GM23338 (cell line): Measurements from ENCODE around the gene PTPN6.

Source experiments
- CREB1 ChIP-seq: fragments of 250-450 bp; sonication (Bioruptor Pico); IDR thresholded peaks from 2 replicates; pipeline ENCODE4 v1.5.0; 2020; ENCODE audit warnings: low read depth, mild to moderate bottlenecking, moderate library complexity
- ETS1 ChIP-seq: IDR thresholded peaks from 2 replicates; pipeline ENCODE4 v1.6.1; 2016; ENCODE audit warnings: antibody characterized with exemption
- EZH2 ChIP-seq: fragments of 200-600 bp; sonication (generic); IDR thresholded peaks from one replicate; pipeline ENCODE4 v1.8.0; 2017; ENCODE audit warnings: antibody characterized with exemption, mild to moderate bottlenecking, low read depth; ENCODE audit not compliant: unreplicated experiment
- EZH2phosphoT487 ChIP-seq: fragments of 200-600 bp; sonication (generic); IDR thresholded peaks from one replicate; pipeline ENCODE4 v1.8.1; 2018; ENCODE audit warnings: antibody characterized with exemption; ENCODE audit not compliant: unreplicated experiment
- JUNB ChIP-seq: IDR thresholded peaks from one replicate; pipeline ENCODE4 v1.6.1; 2016; ENCODE audit warnings: antibody characterized with exemption; ENCODE audit not compliant: unreplicated experiment
- POLR2AphosphoS5 ChIP-seq: IDR thresholded peaks from 2 replicates; pipeline ENCODE4 v1.6.1; 2016; ENCODE audit warnings: antibody characterized with exemption, low read depth
- STAT1 ChIP-seq: IDR thresholded peaks from one replicate; pipeline ENCODE4 v1.6.1; 2016; ENCODE audit warnings: antibody characterized with exemption; ENCODE audit not compliant: unreplicated experiment
- ZNF114 ChIP-seq: fragments of 250-450 bp; sonication (Bioruptor Pico); IDR thresholded peaks from 2 replicates; pipeline ENCODE4 v1.5.0; 2020; ENCODE audit warnings: mild to moderate bottlenecking, moderate library complexity
- ZNF331 ChIP-seq: fragments of 250-450 bp; sonication (Bioruptor Pico); IDR thresholded peaks from 2 replicates; pipeline ENCODE4 v1.5.0; 2020; ENCODE audit warnings: low read depth, mild to moderate bottlenecking, moderate library complexity
- TF ChIP-seq, protein P1 (sequence below), 2 experiments: fragments of 200-600 bp in 1 of 2; sonication (generic) in 1 of 2; conservative IDR thresholded peaks; 2 replicates each; pipeline versions ENCODE4 v1.5.1 to v1.6.1; 2016 to 2017; ENCODE audit warnings: antibody characterized with exemption in 2 of 2, low read depth in 2 of 2, mild to moderate bottlenecking in 2 of 2, moderate library complexity in 1 of 2
- TF ChIP-seq, protein P2 (sequence below): IDR thresholded peaks from one replicate; pipeline ENCODE4 v1.6.1; 2018; ENCODE audit warnings: antibody characterized with exemption; ENCODE audit not compliant: unreplicated experiment

DNA sequence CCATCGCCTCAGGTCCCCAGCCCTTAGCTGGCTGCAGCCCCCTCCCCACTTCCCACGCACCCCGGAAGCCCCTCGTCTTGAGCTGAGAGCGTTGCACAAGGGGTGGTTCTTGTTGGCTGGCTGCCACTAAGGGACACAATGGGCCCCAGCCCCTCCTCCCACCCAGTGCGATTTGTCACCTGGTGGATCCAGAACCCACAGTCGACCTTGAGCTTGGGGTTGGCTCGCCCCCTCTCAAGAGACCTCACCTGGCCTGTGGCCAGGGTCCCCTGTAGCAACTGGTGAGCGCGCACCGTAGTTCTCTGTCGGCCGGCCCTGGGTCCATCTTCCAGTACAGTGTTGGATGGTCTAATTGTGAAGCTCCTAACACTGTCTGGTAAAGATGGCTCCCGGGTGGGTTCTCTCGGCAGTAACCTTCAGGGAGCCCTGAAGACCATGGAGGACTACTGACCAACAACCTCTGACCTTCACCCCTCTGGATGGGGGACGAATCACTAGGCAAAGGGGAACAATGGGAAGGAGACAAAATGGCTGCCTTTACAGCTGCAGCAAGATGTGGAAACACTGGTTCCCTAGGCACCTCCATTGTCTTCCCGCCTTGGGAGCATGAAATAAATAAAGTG lies 12.7 kb downstream of the PTPN6 start:
- TF ChIP-seq, protein P1, sequence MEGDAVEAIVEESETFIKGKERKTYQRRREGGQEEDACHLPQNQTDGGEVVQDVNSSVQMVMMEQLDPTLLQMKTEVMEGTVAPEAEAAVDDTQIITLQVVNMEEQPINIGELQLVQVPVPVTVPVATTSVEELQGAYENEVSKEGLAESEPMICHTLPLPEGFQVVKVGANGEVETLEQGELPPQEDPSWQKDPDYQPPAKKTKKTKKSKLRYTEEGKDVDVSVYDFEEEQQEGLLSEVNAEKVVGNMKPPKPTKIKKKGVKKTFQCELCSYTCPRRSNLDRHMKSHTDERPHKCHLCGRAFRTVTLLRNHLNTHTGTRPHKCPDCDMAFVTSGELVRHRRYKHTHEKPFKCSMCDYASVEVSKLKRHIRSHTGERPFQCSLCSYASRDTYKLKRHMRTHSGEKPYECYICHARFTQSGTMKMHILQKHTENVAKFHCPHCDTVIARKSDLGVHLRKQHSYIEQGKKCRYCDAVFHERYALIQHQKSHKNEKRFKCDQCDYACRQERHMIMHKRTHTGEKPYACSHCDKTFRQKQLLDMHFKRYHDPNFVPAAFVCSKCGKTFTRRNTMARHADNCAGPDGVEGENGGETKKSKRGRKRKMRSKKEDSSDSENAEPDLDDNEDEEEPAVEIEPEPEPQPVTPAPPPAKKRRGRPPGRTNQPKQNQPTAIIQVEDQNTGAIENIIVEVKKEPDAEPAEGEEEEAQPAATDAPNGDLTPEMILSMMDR (conservative IDR thresholded peaks at IDR 0.05; ENCODE audit: low read depth in 2 of 2), result no peak
- no peak for TF ChIP-seq EZH2phosphoT487
- TF ChIP-seq CREB1 (CRISPR knock-in tag), result no peak
- no peak for TF ChIP-seq EZH2
- TF ChIP-seq, protein P2, sequence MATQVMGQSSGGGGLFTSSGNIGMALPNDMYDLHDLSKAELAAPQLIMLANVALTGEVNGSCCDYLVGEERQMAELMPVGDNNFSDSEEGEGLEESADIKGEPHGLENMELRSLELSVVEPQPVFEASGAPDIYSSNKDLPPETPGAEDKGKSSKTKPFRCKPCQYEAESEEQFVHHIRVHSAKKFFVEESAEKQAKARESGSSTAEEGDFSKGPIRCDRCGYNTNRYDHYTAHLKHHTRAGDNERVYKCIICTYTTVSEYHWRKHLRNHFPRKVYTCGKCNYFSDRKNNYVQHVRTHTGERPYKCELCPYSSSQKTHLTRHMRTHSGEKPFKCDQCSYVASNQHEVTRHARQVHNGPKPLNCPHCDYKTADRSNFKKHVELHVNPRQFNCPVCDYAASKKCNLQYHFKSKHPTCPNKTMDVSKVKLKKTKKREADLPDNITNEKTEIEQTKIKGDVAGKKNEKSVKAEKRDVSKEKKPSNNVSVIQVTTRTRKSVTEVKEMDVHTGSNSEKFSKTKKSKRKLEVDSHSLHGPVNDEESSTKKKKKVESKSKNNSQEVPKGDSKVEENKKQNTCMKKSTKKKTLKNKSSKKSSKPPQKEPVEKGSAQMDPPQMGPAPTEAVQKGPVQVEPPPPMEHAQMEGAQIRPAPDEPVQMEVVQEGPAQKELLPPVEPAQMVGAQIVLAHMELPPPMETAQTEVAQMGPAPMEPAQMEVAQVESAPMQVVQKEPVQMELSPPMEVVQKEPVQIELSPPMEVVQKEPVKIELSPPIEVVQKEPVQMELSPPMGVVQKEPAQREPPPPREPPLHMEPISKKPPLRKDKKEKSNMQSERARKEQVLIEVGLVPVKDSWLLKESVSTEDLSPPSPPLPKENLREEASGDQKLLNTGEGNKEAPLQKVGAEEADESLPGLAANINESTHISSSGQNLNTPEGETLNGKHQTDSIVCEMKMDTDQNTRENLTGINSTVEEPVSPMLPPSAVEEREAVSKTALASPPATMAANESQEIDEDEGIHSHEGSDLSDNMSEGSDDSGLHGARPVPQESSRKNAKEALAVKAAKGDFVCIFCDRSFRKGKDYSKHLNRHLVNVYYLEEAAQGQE, result no peak
- no peak for TF ChIP-seq POLR2AphosphoS5
- TF ChIP-seq ZNF331, result no peak
- no peak for TF ChIP-seq JUNB
- TF ChIP-seq ETS1, result no peak
- no peak for TF ChIP-seq STAT1
- TF ChIP-seq ZNF114 (CRISPR knock-in tag), result no peak
